Limb (tissue), 2 donors: ENCODE data around the gene GHR.
A peak's percentile ranks its signal among the peaks of the same experiment; 100 is the strongest.
"Not testable (repeated sequence)": the region's sequence is repeated elsewhere in the genome, so short reads cannot be mapped to it uniquely, and the experiment has no call there.

Source experiments
- DNase-seq, 2 donors: peaks; one replicate each; pipeline ENCODE4 v3.0.0-alpha.2; 2016; ENCODE audit errors: extremely low spot score in 2 of 2

GHR gene

GRCh38 chr5:42701351-42702059 is 278.3 kb downstream of the GHR start:
- DNase-seq = no peak

- no peak for DNase-seq
Measured at GRCh38 chr5:42703238-42703637, 280.0 kb downstream of the GHR start.

- DNase-seq = no peak
Measured at GRCh38 chr5:42715785-42716184, 292.5 kb downstream of the GHR start.

GRCh38 chr5:42718591-42718990 is 295.4 kb downstream of the GHR start:
- DNase-seq = no peak

- no peak for DNase-seq
Measured at GRCh38 chr5:42719034-42719433, 295.8 kb downstream of the GHR start.

- no peak for DNase-seq
Measured at GRCh38 chr5:42720251-42720650, 297.0 kb downstream of the GHR start.

- no peak for DNase-seq
Measured at GRCh38 chr5:42721484-42721883, 298.2 kb downstream of the GHR start.

GRCh38 chr5:42734531-42735058 is 311.4 kb downstream of the GHR start:
- DNase-seq = not testable (repeated sequence)

GRCh38 chr5:42740920-42741319 is 317.7 kb downstream of the GHR start:
- no peak for DNase-seq

GRCh38 chr5:42745426-42745825 is 322.2 kb downstream of the GHR start:
- no peak for DNase-seq

GRCh38 chr5:42745856-42746255 is 322.6 kb downstream of the GHR start:
- no peak for DNase-seq

GRCh38 chr5:42749020-42749419 is 325.8 kb downstream of the GHR start:
- DNase-seq = no peak

- DNase-seq = no peak
Measured at GRCh38 chr5:42750507-42750906, 327.3 kb downstream of the GHR start.

GRCh38 chr5:42751044-42751443 is 327.8 kb downstream of the GHR start:
- DNase-seq = no peak

- no peak for DNase-seq
Measured at GRCh38 chr5:42753099-42753498, 329.9 kb downstream of the GHR start.

GRCh38 chr5:42756606-42757601 is 333.7 kb downstream of the GHR start, which contains the start of gene CCDC152:
CCDC152 (plus strand) TSS chr5:42756818; CDS start chr5:42759122, 2,304 bp downstream.
- DNase-seq = peak; percentile 30 to 66

GRCh38 chr5:42759456-42759855 is 336.2 kb downstream of the GHR start:
- no peak for DNase-seq

- no peak for DNase-seq
Measured at GRCh38 chr5:42760426-42760825, 337.2 kb downstream of the GHR start.

- DNase-seq = no peak
Measured at GRCh38 chr5:42761791-42762190, 338.6 kb downstream of the GHR start.

GRCh38 chr5:42767491-42768105 is 344.4 kb downstream of the GHR start:
- DNase-seq = peak in 1 of 2 donors; percentile 63

- no peak for DNase-seq
Measured at GRCh38 chr5:42768106-42768504, 344.9 kb downstream of the GHR start.

GRCh38 chr5:42770003-42770402 is 346.8 kb downstream of the GHR start:
- no peak for DNase-seq
